Suppressor macrophage (primary cell): Measurements from ENCODE around the gene CDY1.
"Not testable (repeated sequence)": the region's sequence is repeated elsewhere in the genome, so short reads cannot be mapped to it uniquely, and the experiment has no call there.

Experiments used
- DNase-seq, 4 experiments: peaks; one replicate each; pipeline ENCODE4 v3.0.0-alpha.2; 2020 to 2022
- total RNA-seq, 17 experiments: gene quantifications; one replicate each; lab custom pipeline; 2026; ENCODE audit warnings: mixed read lengths in 6 of 17, inconsistent platforms in 3 of 17; lab: John Stamatoyannopoulos, UW

Gene CDY1
- total RNA-seq, result 0 reads per million in 17 experiments

DNA sequence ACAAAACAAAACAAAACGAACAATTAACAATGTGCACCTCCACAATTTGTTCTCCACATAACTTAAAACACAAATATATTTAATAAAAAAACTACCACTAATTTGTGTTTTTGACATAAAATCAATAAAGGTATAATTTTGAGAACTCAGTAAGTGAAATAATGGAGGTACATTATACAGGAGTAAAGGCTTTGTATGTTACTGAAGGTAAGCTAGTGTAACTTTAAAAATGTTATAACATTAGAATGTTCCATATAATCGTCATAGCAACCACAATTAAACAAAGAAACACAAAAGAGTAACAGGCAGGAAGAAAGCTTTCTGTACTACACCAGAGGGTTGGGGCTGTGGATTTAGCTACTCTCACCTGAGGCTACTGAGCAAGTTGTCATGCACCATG lies at the start of gene CDY1:
TSS of gene CDY1 (plus strand) at position 301 of the 400 bp plus-strand sequence. CDS start 326 bp downstream, outside the sequence.
- DNase-seq, result not testable (repeated sequence)

GRCh38 chrY:25593336-25593735 lies 28.6 kb upstream of the CDY1 start:
- DNase-seq, result not testable (repeated sequence)

- DNase-seq, result not testable (repeated sequence)
Observed at GRCh38 chrY:25620209-25620608, 1.7 kb upstream of the CDY1 start.

DNA sequence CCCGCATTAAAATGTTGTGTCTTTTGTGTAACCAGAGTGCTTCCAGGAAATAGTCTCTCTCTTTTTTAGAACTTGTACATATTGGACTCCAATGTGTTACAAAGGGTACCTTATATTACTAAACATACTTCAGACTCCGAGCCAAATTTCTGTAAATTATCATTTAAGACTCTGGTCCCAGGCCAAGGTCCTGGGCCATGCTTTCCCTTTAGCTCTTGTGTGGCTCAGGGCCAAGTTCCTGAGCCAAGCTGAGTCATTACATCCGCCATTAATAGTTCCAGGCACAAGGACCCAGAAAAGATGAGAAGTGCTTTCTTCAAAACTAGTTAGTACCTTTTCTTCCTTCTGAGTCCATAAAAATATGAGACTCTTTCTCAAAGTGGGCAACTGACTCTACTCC lies 4.6 kb downstream of the CDY1 start:
- not testable (repeated sequence) for DNase-seq

- DNase-seq, result not testable (repeated sequence)
Observed at GRCh38 chrY:25630383-25631112, 8.6 kb downstream of the CDY1 start.

DNA sequence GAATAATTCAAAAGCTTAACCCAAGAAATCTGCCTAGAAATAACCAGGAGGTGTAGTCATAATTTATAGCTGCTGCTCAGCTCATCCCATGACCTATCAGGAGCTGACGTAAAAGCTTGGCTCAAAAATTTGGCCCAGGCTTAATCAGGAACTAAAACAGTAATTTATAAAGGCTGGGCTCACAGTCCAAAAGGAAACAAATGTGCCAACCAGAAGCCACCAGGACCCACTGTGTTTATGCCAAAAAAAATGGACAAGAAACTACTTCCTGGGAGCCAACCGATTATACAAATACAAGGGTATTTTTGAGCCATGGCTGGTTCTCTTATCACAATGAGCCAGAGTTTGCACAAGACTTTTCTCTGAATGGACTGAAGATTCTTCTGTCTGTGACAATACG lies 17.9 kb downstream of the CDY1 start:
- DNase-seq, result not testable (repeated sequence)

DNA sequence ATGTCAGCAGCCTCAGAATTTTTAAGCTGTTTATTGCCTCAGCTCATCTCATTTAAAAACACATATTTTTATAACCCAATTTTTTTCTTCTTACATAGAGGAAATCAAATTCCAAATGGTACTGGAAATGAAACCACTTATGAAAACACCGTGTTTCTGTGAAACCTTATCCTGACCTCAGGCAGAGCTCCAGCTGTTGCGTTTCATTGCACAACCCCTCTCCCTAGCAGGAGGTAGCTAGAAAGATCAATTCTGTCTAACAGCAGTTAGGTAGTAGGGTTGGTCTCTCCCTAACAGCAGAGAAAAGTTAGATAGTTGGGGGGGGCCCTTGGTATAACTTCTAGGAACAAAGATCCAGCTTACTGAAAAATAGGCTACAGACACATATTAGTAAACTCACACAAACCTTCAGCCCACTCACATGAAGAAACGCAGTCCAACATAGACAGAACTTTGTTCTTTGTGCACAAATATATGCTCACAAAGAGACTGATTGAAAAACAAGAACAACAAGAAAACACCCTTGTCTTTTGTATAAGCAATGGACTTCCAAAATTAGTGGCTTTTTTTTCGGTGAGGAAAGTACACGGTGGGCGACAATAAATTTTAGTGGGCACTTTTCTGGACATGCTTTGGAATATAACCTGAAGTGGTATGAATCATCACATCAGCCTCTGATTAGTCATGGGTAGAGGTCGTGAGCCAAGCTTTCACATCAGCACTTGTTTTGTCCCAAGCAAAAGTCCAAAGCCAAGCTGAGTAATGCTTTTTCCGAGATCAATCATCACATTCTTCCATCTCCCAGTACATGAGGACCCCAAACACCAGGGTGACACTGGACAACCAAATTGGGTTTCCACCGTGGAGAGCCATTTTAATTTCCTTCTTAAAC lies 21.4 kb downstream of the CDY1 start:
- DNase-seq, result not testable (repeated sequence)
